GM12878 (cell line): ENCODE results near the gene IMMP2L. TPM values are rescaled to one million over a fixed set of nuclear protein-coding genes. Genes with fewer than 3 reads are reported as not detected.

Source experiments
- ATAC-seq: fragments of 200-7000 bp; cut with Tn5 transposase; 3 replicates; pipeline ENCODE4 v1.9.1; 2020; ENCODE audit warnings: mild to moderate bottlenecking, moderate library complexity
- BruUV-seq: library from RNA; stranded (reverse); fragments of 400-500 nt; replicated peaks from 2 replicates; lab custom pipeline; 2021; lab: Mats Ljungman, UMichigan
- CTCF ChIA-PET: fragments of 300-600 bp; sonication (Branson Sonifier 250); formaldehyde crosslinking; extraction: SDS; loops from one replicate; lab custom pipeline; 2021; ENCODE audit warnings: inconsistent platforms; lab: Yijun Ruan, JAX
- POLR2A ChIA-PET: fragments of 350-600 bp; formaldehyde crosslinking; extraction: SDS; loops from one replicate; lab custom pipeline; 2021; ENCODE audit warnings: inconsistent platforms; lab: Charles Lee
- RAD21 ChIA-PET: fragments of 300-600 bp; sonication (Branson Sonifier 250); formaldehyde crosslinking; loops from one replicate; lab custom pipeline; 2023; ENCODE audit warnings: antibody characterized with exemption; ENCODE audit not compliant: unreplicated experiment; lab: Charles Lee
- SMC1A ChIA-PET: fragments of 300-600 bp; sonication (Branson Sonifier 250); formaldehyde crosslinking; loops from one replicate; lab custom pipeline; 2023; ENCODE audit not compliant: unreplicated experiment, uncharacterized antibody; lab: Charles Lee
- DNase-seq: peaks from one replicate; pipeline ENCODE4 v3.0.0-alpha.2; 2011; ENCODE audit warnings: low read depth, low spot score
- FAIRE-seq: peaks from 3 replicates; lab custom pipeline; 2011; peaks lifted over from hg19 to GRCh38; lab: Jason Lieb, UNC
- H2AFZ ChIP-seq: 2 replicates; pipeline ENCODE4 v1.6.0; 2011; ENCODE audit warnings: low read depth, low read length, control low read depth; ENCODE audit not compliant: control insufficient read depth
- H3K27ac ChIP-seq: 2 replicates; pipeline ENCODE4 v1.5.1; 2011; ENCODE audit warnings: control low read depth; ENCODE audit not compliant: control insufficient read depth, insufficient read depth
- H3K27me3 ChIP-seq, 2 experiments: replicated peaks in 1 of 2; 2 replicates each; pipeline versions ENCODE4 v1.6.0 to v1.6.1; 2011; ENCODE audit warnings: low read length in 1 of 2; ENCODE audit not compliant: control insufficient read depth in 2 of 2, insufficient read depth in 2 of 2
- H3K36me3 ChIP-seq, 2 experiments: 2 replicates each; pipeline ENCODE4 v1.5.1; 2011; ENCODE audit warnings: low read length in 1 of 2; ENCODE audit not compliant: control insufficient read depth in 2 of 2, insufficient read depth in 2 of 2
- H3K4me1 ChIP-seq: 2 replicates; pipeline ENCODE4 v1.6.1; 2011; ENCODE audit warnings: mild to moderate bottlenecking, low read length, moderate library complexity, mixed read lengths; ENCODE audit not compliant: control insufficient read depth, insufficient read depth
- H3K4me2 ChIP-seq: 2 replicates; pipeline ENCODE4 v1.6.0; 2011; ENCODE audit warnings: control low read depth; ENCODE audit not compliant: control insufficient read depth, insufficient read depth
- H3K4me3 ChIP-seq: fragments of 200-600 bp; sonication (generic); 2 replicates; pipeline ENCODE4 v1.5.1; 2016
- H3K79me2 ChIP-seq: 2 replicates; pipeline ENCODE4 v1.6.0; 2011; ENCODE audit warnings: low read length; ENCODE audit not compliant: control insufficient read depth, insufficient read depth
- H3K9ac ChIP-seq: 2 replicates; pipeline ENCODE4 v1.8.0; 2011; ENCODE audit warnings: low read length, control low read depth, mixed read lengths; ENCODE audit not compliant: control insufficient read depth, insufficient read depth
- H3K9me3 ChIP-seq: replicated peaks from 3 replicates; pipeline ENCODE4 v1.5.1; 2011; ENCODE audit warnings: mild to moderate bottlenecking, low read length; ENCODE audit not compliant: control insufficient read depth, insufficient read depth
- H4K20me1 ChIP-seq: 2 replicates; pipeline ENCODE4 v1.6.0; 2011; ENCODE audit not compliant: control insufficient read depth, insufficient read depth
- ATF2 ChIP-seq: IDR thresholded peaks from 2 replicates; pipeline ENCODE4 v1.6.1; 2012; ENCODE audit warnings: low read length, inconsistent platforms
- STAT1 ChIP-seq: fragments of 450-650 bp; conservative IDR thresholded peaks from 2 replicates; pipeline ENCODE4 v1.6.1; 2014; ENCODE audit warnings: antibody characterized with exemption, mild to moderate bottlenecking
- WGBS: methylation state at CpG from one replicate; pipeline ENCODE4 v1.1.6; 2016; ENCODE audit warnings: low lambda C conversion rate; ENCODE audit not compliant: insufficient replicate concordance, insufficient coverage; ENCODE audit errors: missing lambda C conversion rate; 5-methylcytosine and 5-hydroxymethylcytosine counted together
- in situ Hi-C: fragments of 300-500 bp; cut with MboI; formaldehyde crosslinking; loops from 9 replicates; pipeline ENCODE4 v1.14.3; 2018; ENCODE audit warnings: mixed read lengths
- intact Hi-C: fragments of 100-400 bp; cut with micrococcal nuclease; formaldehyde crosslinking; loops from one replicate; pipeline ENCODE4 v1.14.2; 2022; ENCODE audit not compliant: unreplicated experiment
- polyA plus RNA-seq, 11 experiments: library from polyadenylated mRNA; depleted of rRNA in 4 of 11; unstranded in 6 of 11; stranded (reverse) in 5 of 11; fragments of >200 nt; fragmentation: Nextera tagmentation in 4 of 11; fragmentation: Illumina TruSeq in 1 of 11; extraction: Ambion mirVana in 4 of 11; extraction: Trizol in 1 of 11; gene quantifications; 1 replicate in 1 of 11; 2 replicates in 10 of 11; pipeline versions ENCODE4 v1.2.1 to v1.2.3, GENCODE V29; 2011 to 2016; ENCODE audit warnings: inconsistent platforms in 2 of 11, missing spikeins in 2 of 11, low read depth in 1 of 11
- total RNA-seq, 4 experiments: library from RNA; depleted of rRNA in 3 of 4; stranded (reverse); fragments of >200 nt in 3 of 4; fragmentation: Illumina TruSeq in 1 of 4; extraction: Trizol in 1 of 4; gene quantifications; 2 replicates each; pipeline versions ENCODE4 v1.2.1 to v1.2.3, GENCODE V29; 2013 to 2021
- TF ChIP-seq, protein P1 (sequence below): IDR thresholded peaks from 2 replicates; pipeline ENCODE4 v1.6.1; 2012; ENCODE audit warnings: low read depth, low read length, improper control_type of control experiment

The IMMP2L gene
- total and polyA plus RNA-seq, 10 of the 15 experiments (the other 5 are each of a cell fraction or from before 2014, with no cell fraction given) = 12.6 to 46.3 (median 19.6) TPM

DNA sequence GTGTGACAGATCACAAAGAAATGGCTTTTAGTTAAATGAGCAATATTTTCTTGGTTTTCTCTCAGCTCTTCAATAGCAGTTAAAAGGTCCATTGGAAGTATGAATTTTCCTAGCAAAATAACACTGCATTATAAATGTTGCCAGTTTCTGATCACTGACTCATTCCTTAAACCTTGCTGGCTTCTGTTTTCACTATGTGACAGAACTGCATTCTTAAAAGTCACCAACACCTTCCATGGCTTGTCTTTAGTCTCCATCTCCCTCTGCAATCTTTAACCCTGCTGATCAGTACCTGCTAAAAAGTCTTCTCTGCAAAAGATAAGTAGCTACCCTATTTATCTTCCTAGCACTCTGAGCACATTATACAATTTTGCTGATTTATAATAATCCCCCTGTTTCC is 876.4 kb downstream of the IMMP2L start (continued):
- TF ChIP-seq, protein P1, sequence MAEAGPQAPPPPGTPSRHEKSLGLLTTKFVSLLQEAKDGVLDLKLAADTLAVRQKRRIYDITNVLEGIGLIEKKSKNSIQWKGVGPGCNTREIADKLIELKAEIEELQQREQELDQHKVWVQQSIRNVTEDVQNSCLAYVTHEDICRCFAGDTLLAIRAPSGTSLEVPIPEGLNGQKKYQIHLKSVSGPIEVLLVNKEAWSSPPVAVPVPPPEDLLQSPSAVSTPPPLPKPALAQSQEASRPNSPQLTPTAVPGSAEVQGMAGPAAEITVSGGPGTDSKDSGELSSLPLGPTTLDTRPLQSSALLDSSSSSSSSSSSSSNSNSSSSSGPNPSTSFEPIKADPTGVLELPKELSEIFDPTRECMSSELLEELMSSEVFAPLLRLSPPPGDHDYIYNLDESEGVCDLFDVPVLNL = no peak
- no peak for TF ChIP-seq ATF2

DNA sequence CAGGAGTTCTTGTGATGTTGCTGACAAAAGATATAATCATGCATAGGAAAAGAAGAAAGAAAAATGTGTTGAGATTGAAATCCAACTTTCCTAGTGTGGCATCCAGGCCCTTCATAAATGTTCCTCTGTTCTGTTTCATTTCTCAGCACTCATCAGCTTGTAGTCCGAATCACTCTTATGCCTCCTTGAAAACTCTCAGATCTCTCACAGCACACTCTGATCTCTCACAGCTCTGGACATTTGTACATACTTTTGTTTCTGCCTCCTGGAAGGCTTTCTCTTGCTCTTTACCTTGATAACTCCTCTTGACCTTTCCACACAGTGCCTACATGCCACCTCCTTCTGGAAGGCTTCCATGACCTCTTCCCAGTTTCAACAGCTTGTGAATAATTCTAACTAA is 880.4 kb downstream of the IMMP2L start:
- H3K4me2 ChIP-seq = no peak overlapping the region
- no peak for DNase-seq
- no TSS peak for BruUV-seq
- no peaks in the 10 kb centered on the region for H4K20me1 ChIP-seq
- intact Hi-C loops (no loop called here), in situ Hi-C loops (no loop called here)
- no peak for TF ChIP-seq STAT1
- H3K36me3 ChIP-seq = no peaks in the 10 kb centered on the region
- no peak overlapping the region for H2AFZ ChIP-seq
- H3K27ac ChIP-seq = no peak overlapping the region
- POLR2A ChIA-PET = no interaction called here
- SMC1A ChIA-PET = interaction anchor here (1.7 to 2.7 kb wide), 2 partner anchors 11 to 18 kb away, joined by 5 to 8 read pairs; no protein-coding TSS in a partner anchor
- no peak for FAIRE-seq
- no peaks in the 10 kb centered on the region for H3K79me2 ChIP-seq
- no peaks in the 10 kb centered on the region for H3K27me3 ChIP-seq
- WGBS = 0% methylated on average over 1 of the region's 1 CpG
- no peak for ATAC-seq
- H3K4me3 ChIP-seq = no peak overlapping the region
- no peak overlapping the region for H3K9ac ChIP-seq
- no peaks in the 10 kb centered on the region for H3K4me1 ChIP-seq
- CTCF ChIA-PET = no interaction called here
- H3K9me3 ChIP-seq = no peaks in the 10 kb centered on the region
- RAD21 ChIA-PET = no interaction called here
